CD4-positive, alpha-beta T cell (primary cell): Measurements from ENCODE around the gene ANXA2. TPM values are rescaled to one million over a fixed set of nuclear protein-coding genes. Genes with fewer than 3 reads are reported as not detected.

ENCODE experiments used
- ATAC-seq: fragments of 200-7000 bp; cut with Tn5 transposase; one replicate; pipeline ENCODE4 v1.10.0; 2022; ENCODE audit warnings: mild to moderate bottlenecking; ENCODE audit not compliant: poor library complexity
- CTCF ChIA-PET: fragments of 350-600 bp; sonication (Branson Sonifier 250); formaldehyde crosslinking; loops from one replicate; lab custom pipeline; 2021; ENCODE audit warnings: antibody characterized with exemption, inconsistent platforms; lab: Charles Lee
- POLR2A ChIA-PET: fragments of 350-600 bp; sonication (Branson Sonifier 250); formaldehyde crosslinking; loops from one replicate; lab custom pipeline; 2021; ENCODE audit warnings: antibody characterized with exemption, inconsistent platforms; lab: Charles Lee
- DNase-seq, 14 experiments: peaks; one replicate each; pipeline ENCODE4 v3.0.0-alpha.2; 2013 to 2020; ENCODE audit warnings: mixed read lengths in 2 of 14
- H3K27ac ChIP-seq, 2 donors: one replicate each; pipeline versions ENCODE4 v1.5.1 to v1.7.0; 2013; ENCODE audit warnings: low read length in 2 of 2, low read depth in 1 of 2, mild to moderate bottlenecking in 1 of 2
- H3K27me3 ChIP-seq, 2 experiments: 1 replicate in 1 of 2; 2 replicates in 1 of 2; pipeline versions ENCODE4 v1.6.1 to v1.7.0; 2013; ENCODE audit warnings: low read length in 2 of 2, control low read depth in 1 of 2, mild to moderate bottlenecking in 1 of 2, moderate library complexity in 1 of 2; ENCODE audit not compliant: insufficient read depth in 2 of 2, control insufficient read depth in 1 of 2
- H3K36me3 ChIP-seq: one replicate; pipeline ENCODE4 v1.6.1; 2013; ENCODE audit warnings: low read length, control low read depth; ENCODE audit not compliant: insufficient read depth
- H3K4me1 ChIP-seq: one replicate; pipeline ENCODE4 v1.6.1; 2013; ENCODE audit warnings: low read length, control low read depth; ENCODE audit not compliant: insufficient read depth
- H3K4me3 ChIP-seq: one replicate; pipeline ENCODE4 v1.5.1; 2013; ENCODE audit warnings: mild to moderate bottlenecking, low read length, moderate library complexity
- H3K9me3 ChIP-seq, 2 experiments: 1 replicate in 1 of 2; 2 replicates in 1 of 2; pipeline versions ENCODE4 v1.6.1 to v1.7.0; 2013; ENCODE audit warnings: low read length in 2 of 2, mild to moderate bottlenecking in 2 of 2, control low read depth in 1 of 2, moderate library complexity in 1 of 2; ENCODE audit not compliant: control insufficient read depth in 1 of 2, insufficient read depth in 1 of 2
- H3K27ac Mint-ChIP-seq: one replicate; pipeline ENCODE4 v1.8.0; 2020; ENCODE audit warnings: mixed read lengths
- H3K27me3 Mint-ChIP-seq: one replicate; pipeline ENCODE4 v1.8.0; 2021; ENCODE audit warnings: mixed read lengths
- H3K36me3 Mint-ChIP-seq: one replicate; pipeline ENCODE4 v1.8.0; 2021; ENCODE audit warnings: low read depth, mixed read lengths
- H3K4me1 Mint-ChIP-seq: one replicate; pipeline ENCODE4 v1.8.0; 2021; ENCODE audit warnings: low read depth, mixed read lengths
- H3K4me3 Mint-ChIP-seq: one replicate; pipeline ENCODE4 v1.8.0; 2020; ENCODE audit warnings: mild to moderate bottlenecking, mixed read lengths
- H3K9me3 Mint-ChIP-seq: one replicate; pipeline ENCODE4 v1.8.0; 2020; ENCODE audit warnings: mixed read lengths
- CTCF ChIP-seq: fragments of 200-600 bp; IDR thresholded peaks from one replicate; pipeline ENCODE4 v1.8.0; 2022; ENCODE audit warnings: antibody characterized with exemption, mild to moderate bottlenecking
- intact Hi-C, 2 experiments: fragments of 100-400 bp; cut with DNase I in 1 of 2; cut with micrococcal nuclease in 1 of 2; formaldehyde crosslinking; loops; one replicate each; pipeline versions ENCODE4 v1.15.1 to v1.9.0; 2023 to 2025; cut with DNase I, micrococcal nuclease
- total RNA-seq, 174 experiments: library from RNA in 2 of 174; stranded (reverse) in 2 of 174; gene quantifications; one replicate each; pipeline ENCODE4 v1.2.3 and lab custom pipeline; 2021 to 2026

Gene ANXA2
- total RNA-seq, 2 experiments from 2014 or later: 70.8 to 74.5 TPM

GRCh38 chr15:60420203-60420716 lies 22.5 kb upstream of the ANXA2 start:
- Mint-ChIP-seq H3K27ac (peak overlapping the region; percentile 9), H3K9me3 (no peaks in the 10 kb centered on the region), H3K27me3 (no peaks in the 10 kb centered on the region), H3K36me3 (peaks cover 40% of the 10 kb centered on the region), H3K4me3 (no peak overlapping the region), H3K4me1 (peaks cover 6% of the 10 kb centered on the region)
- no peaks in the 10 kb centered on the region for H3K4me1 ChIP-seq
- H3K27ac ChIP-seq: no peak overlapping the region
- POLR2A ChIA-PET: no interaction called here
- DNase-seq (no peak), ATAC-seq (no peak)
- no peak overlapping the region for H3K4me3 ChIP-seq
- intact Hi-C loops: no loop called here
- no peaks in the 10 kb centered on the region for H3K36me3 ChIP-seq
- no peaks in the 10 kb centered on the region for H3K9me3 ChIP-seq
- no peak for TF ChIP-seq CTCF
- CTCF ChIA-PET: no interaction called here
- H3K27me3 ChIP-seq: no peaks in the 10 kb centered on the region

GRCh38 chr15:60419753-60420152 lies 22.0 kb upstream of the ANXA2 start:
- H3K9me3 ChIP-seq: no peaks in the 10 kb centered on the region
- no peaks in the 10 kb centered on the region for H3K9me3 Mint-ChIP-seq
- TF ChIP-seq CTCF: no peak
- H3K27ac ChIP-seq: no peak overlapping the region
- DNase-seq (no peak), ATAC-seq (no peak)
- H3K36me3 Mint-ChIP-seq: peaks cover 35% of the 10 kb centered on the region
- H3K4me3 Mint-ChIP-seq: no peak overlapping the region
- no peaks in the 10 kb centered on the region for H3K36me3 ChIP-seq
- H3K27me3 Mint-ChIP-seq: no peaks in the 10 kb centered on the region
- H3K4me1 ChIP-seq: no peaks in the 10 kb centered on the region
- no peak overlapping the region for H3K4me3 ChIP-seq
- H3K27me3 ChIP-seq: no peaks in the 10 kb centered on the region
- peaks cover 3% of the 10 kb centered on the region for H3K4me1 Mint-ChIP-seq
- ChIA-PET POLR2A (no interaction called here), CTCF (no interaction called here)
- H3K27ac Mint-ChIP-seq: peak overlapping the region; percentile 9
- intact Hi-C loops: no loop called here

GRCh38 chr15:60418096-60418495 lies 20.3 kb upstream of the ANXA2 start:
- Histone ChIP-seq H3K9me3 (no peaks in the 10 kb centered on the region), H3K36me3 (no peaks in the 10 kb centered on the region), H3K27ac (no peak overlapping the region), H3K4me3 (no peak overlapping the region), H3K4me1 (no peaks in the 10 kb centered on the region), H3K27me3 (no peaks in the 10 kb centered on the region)
- Mint-ChIP-seq H3K27ac (no peak overlapping the region), H3K4me1 (no peaks in the 10 kb centered on the region), H3K9me3 (no peaks in the 10 kb centered on the region), H3K4me3 (no peak overlapping the region), H3K36me3 (peaks cover 19% of the 10 kb centered on the region), H3K27me3 (no peaks in the 10 kb centered on the region)
- CTCF ChIA-PET: no interaction called here
- ATAC-seq: no peak
- no peak for TF ChIP-seq CTCF
- DNase-seq: no peak
- intact Hi-C loops: no loop called here
- POLR2A ChIA-PET: interaction anchor here (0.7 to 2.3 kb wide), 2 partner anchors 19 to 20 kb away, joined by 3 to 6 read pairs; no protein-coding TSS in a partner anchor
